Breast epithelium (tissue), 4 donors: ENCODE data around the gene KLHL21. TPM values are rescaled to one million over a fixed set of nuclear protein-coding genes. Genes with fewer than 3 reads are reported as not detected.

Experiments used
- DNase-seq, 2 donors: peaks; one replicate each; pipeline ENCODE4 v3.0.0-alpha.2; 2019; ENCODE audit warnings: low spot score in 2 of 2
- H3K27ac ChIP-seq, 2 donors: fragments of 200-600 bp; sonication (generic) in 1 of 2; one replicate each; pipeline ENCODE4 v1.5.1; 2016 to 2019; ENCODE audit warnings: mild to moderate bottlenecking in 1 of 2
- H3K27me3 ChIP-seq, 2 donors: fragments of 200-600 bp; sonication (generic) in 1 of 2; one replicate each; pipeline versions ENCODE4 v1.5.1 to v1.6.0; 2017 to 2019; ENCODE audit warnings: control low read depth in 1 of 2, mild to moderate bottlenecking in 1 of 2
- H3K36me3 ChIP-seq: fragments of 200-600 bp; one replicate; pipeline ENCODE4 v1.5.1; 2019
- H3K4me1 ChIP-seq, 2 donors: fragments of 200-600 bp; sonication (generic); one replicate each; pipeline ENCODE4 v1.5.1; 2016 to 2019; ENCODE audit warnings: control low read depth in 1 of 2
- H3K4me3 ChIP-seq, 3 donors: fragments of 200-600 bp; sonication (generic); 1 replicate in 2 of 3; 2 replicates in 1 of 3; pipeline ENCODE4 v1.5.1; 2016 to 2019; ENCODE audit warnings: mild to moderate bottlenecking in 3 of 3, moderate library complexity in 2 of 3
- H3K9me3 ChIP-seq, 2 donors: fragments of 200-600 bp; sonication (generic) in 1 of 2; one replicate each; pipeline ENCODE4 v1.5.1; 2016 to 2019; ENCODE audit warnings: control low read depth in 1 of 2
- POLR2A ChIP-seq: fragments of 450-650 bp; IDR thresholded peaks from one replicate; pipeline ENCODE4 v1.6.1; 2016; ENCODE audit warnings: antibody characterized with exemption, mild to moderate bottlenecking, moderate library complexity
- POLR2AphosphoS5 ChIP-seq, 3 donors: sonication (generic); formaldehyde crosslinking; IDR thresholded peaks; one replicate each; pipeline ENCODE4 v1.6.1; 2017; ENCODE audit warnings: antibody characterized with exemption in 3 of 3
- intact Hi-C: fragments of 100-400 bp; cut with DNase I; formaldehyde crosslinking; loops from one replicate; pipeline ENCODE4 v1.15.1; 2023; ENCODE audit warnings: low total_unique reads
- total RNA-seq, 3 donors: library from RNA; depleted of rRNA; stranded (reverse); fragments of >200 nt; gene quantifications; one replicate each; pipeline ENCODE4 v1.1.0, GENCODE V29; 2016
- TF ChIP-seq, protein P1 (sequence below), 3 donors: fragments of 450-650 bp; IDR thresholded peaks; one replicate each; pipeline ENCODE4 v1.5.1; 2016 to 2017; ENCODE audit warnings: antibody characterized with exemption in 3 of 3, mild to moderate bottlenecking in 3 of 3, moderate library complexity in 3 of 3

The KLHL21 gene
- total RNA-seq, 3 donors from 2014 or later, result 45.2 to 61.3 (median 58.1) TPM

GRCh38 chr1:6592865-6593593 is 9.6 kb downstream of the KLHL21 start:
- Histone ChIP-seq H3K27ac (no peak overlapping the region), H3K36me3 (no peaks in the 10 kb centered on the region), H3K9me3 (no peaks in the 10 kb centered on the region), H3K4me3 (no peak overlapping the region), H3K4me1 (peaks cover 7 to 16% of the 10 kb centered on the region in 2 donors), H3K27me3 (no peaks in the 10 kb centered on the region)
- intact Hi-C loops, result no loop called here
- DNase-seq, result no peak
- TF ChIP-seq, protein P1, sequence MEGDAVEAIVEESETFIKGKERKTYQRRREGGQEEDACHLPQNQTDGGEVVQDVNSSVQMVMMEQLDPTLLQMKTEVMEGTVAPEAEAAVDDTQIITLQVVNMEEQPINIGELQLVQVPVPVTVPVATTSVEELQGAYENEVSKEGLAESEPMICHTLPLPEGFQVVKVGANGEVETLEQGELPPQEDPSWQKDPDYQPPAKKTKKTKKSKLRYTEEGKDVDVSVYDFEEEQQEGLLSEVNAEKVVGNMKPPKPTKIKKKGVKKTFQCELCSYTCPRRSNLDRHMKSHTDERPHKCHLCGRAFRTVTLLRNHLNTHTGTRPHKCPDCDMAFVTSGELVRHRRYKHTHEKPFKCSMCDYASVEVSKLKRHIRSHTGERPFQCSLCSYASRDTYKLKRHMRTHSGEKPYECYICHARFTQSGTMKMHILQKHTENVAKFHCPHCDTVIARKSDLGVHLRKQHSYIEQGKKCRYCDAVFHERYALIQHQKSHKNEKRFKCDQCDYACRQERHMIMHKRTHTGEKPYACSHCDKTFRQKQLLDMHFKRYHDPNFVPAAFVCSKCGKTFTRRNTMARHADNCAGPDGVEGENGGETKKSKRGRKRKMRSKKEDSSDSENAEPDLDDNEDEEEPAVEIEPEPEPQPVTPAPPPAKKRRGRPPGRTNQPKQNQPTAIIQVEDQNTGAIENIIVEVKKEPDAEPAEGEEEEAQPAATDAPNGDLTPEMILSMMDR (IDR thresholded peaks at IDR 0.05), result no peak
- no peak for TF ChIP-seq POLR2AphosphoS5 (IDR thresholded peaks at IDR 0.05)
- no peak for TF ChIP-seq POLR2A

DNA sequence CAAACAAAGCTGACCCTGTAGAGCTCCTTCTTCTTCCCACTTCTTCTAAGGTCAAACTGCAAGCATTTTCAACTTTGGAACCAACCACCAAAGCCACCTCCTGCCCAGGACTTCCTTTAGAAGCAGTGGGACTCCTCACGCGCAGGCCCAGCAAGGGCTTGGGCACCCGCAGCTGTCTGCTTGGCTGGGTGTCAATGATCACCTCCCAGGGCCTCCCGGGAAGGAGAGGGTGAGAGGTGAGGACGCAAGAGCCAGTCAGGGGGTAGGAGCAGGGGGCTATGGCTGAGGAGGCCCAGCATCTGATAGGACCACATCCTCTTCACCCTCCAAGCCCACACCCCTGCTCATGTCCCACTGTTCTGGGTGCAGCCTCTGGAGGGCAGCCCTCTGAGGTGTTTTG is 10.2 kb downstream of the KLHL21 start:
- Histone ChIP-seq H3K36me3 (no peaks in the 10 kb centered on the region), H3K27ac (no peak overlapping the region), H3K9me3 (no peaks in the 10 kb centered on the region)

GRCh38 chr1:6591644-6592043 is 11.0 kb downstream of the KLHL21 start:
- Histone ChIP-seq H3K4me1 (peaks cover 0 to 4% of the 10 kb centered on the region in 2 donors), H3K27ac (peak overlapping the region in 1 of 2 donors; percentile 32)
- intact Hi-C loops, result no loop called here

More for the DNA sequence above, 10.2 kb downstream of the KLHL21 start:
- Histone ChIP-seq H3K27me3 (no peaks in the 10 kb centered on the region), H3K4me1 (peaks cover 4 to 12% of the 10 kb centered on the region in 2 donors), H3K4me3 (no peak overlapping the region)
- DNase-seq, result no peak
- TF ChIP-seq POLR2A, result no peak
- no peak for TF ChIP-seq POLR2AphosphoS5 (IDR thresholded peaks at IDR 0.05)
- TF ChIP-seq, protein P1 (IDR thresholded peaks at IDR 0.05), result no peak
- intact Hi-C loops, result no loop called here

GRCh38 chr1:6591222-6591621 is 11.4 kb downstream of the KLHL21 start:
- Histone ChIP-seq H3K27me3 (no peaks in the 10 kb centered on the region), H3K36me3 (no peaks in the 10 kb centered on the region), H3K9me3 (no peaks in the 10 kb centered on the region), H3K4me1 (peaks cover 0 to under 1% of the 10 kb centered on the region in 2 donors), H3K27ac (peak overlapping the region in 1 of 2 donors; percentile 12), H3K4me3 (no peak overlapping the region)
- DNase-seq, result no peak
- TF ChIP-seq POLR2AphosphoS5 (IDR thresholded peaks at IDR 0.05), result no peak
- TF ChIP-seq, protein P1 (IDR thresholded peaks at IDR 0.05), result no peak
- TF ChIP-seq POLR2A, result no peak
- intact Hi-C loops, result no loop called here

More at GRCh38 chr1:6591644-6592043, 11.0 kb downstream of the KLHL21 start:
- Histone ChIP-seq H3K9me3 (no peaks in the 10 kb centered on the region), H3K36me3 (no peaks in the 10 kb centered on the region), H3K4me3 (no peak overlapping the region), H3K27me3 (no peaks in the 10 kb centered on the region)
- TF ChIP-seq, protein P1 (IDR thresholded peaks at IDR 0.05), result no peak
- TF ChIP-seq POLR2A, result no peak
- no peak for DNase-seq

- intact Hi-C loops, result no loop called here
- H3K4me1 ChIP-seq, result no peaks in the 10 kb centered on the region
Observed at GRCh38 chr1:6590046-6590445, 12.6 kb downstream of the KLHL21 start.

More at GRCh38 chr1:6590046-6590445, 12.6 kb downstream of the KLHL21 start:
- H3K27me3 ChIP-seq, result no peaks in the 10 kb centered on the region
- no peaks in the 10 kb centered on the region for H3K9me3 ChIP-seq
- no peak overlapping the region for H3K4me3 ChIP-seq
- no peak for DNase-seq
- TF ChIP-seq POLR2AphosphoS5 (IDR thresholded peaks at IDR 0.05) (no peak), POLR2A (no peak)
- TF ChIP-seq, protein P1 (IDR thresholded peaks at IDR 0.05), result no peak
- no peak overlapping the region for H3K27ac ChIP-seq
- H3K36me3 ChIP-seq, result no peaks in the 10 kb centered on the region
